HG02610 (cell line): ENCODE results near the gene ANGPTL4.
A peak's percentile ranks its signal among the peaks of the same experiment; 100 is the strongest.

ENCODE experiments used
- ATAC-seq: cut with Tn5 transposase; IDR thresholded peaks from one replicate; pipeline ENCODE4 v1.9.1; 2021; ENCODE audit warnings: mild to moderate bottlenecking, moderate library complexity; ENCODE audit not compliant: unreplicated experiment

The ANGPTL4 gene

GRCh38 chr19:8412783-8413628 lies 49.1 kb downstream of the ANGPTL4 start, which contains the start of gene MARCHF2:
Gene MARCHF2, plus strand, starts transcription at chr19:8413305. Its CDS starts 8,536 bp downstream, at chr19:8421841.
- peak; percentile 99 for ATAC-seq

- no peak for ATAC-seq
Measured at GRCh38 chr19:8413629-8413995, 49.7 kb downstream of the ANGPTL4 start.

- no peak for ATAC-seq
Measured at GRCh38 chr19:8416796-8417195, 52.8 kb downstream of the ANGPTL4 start.

DNA sequence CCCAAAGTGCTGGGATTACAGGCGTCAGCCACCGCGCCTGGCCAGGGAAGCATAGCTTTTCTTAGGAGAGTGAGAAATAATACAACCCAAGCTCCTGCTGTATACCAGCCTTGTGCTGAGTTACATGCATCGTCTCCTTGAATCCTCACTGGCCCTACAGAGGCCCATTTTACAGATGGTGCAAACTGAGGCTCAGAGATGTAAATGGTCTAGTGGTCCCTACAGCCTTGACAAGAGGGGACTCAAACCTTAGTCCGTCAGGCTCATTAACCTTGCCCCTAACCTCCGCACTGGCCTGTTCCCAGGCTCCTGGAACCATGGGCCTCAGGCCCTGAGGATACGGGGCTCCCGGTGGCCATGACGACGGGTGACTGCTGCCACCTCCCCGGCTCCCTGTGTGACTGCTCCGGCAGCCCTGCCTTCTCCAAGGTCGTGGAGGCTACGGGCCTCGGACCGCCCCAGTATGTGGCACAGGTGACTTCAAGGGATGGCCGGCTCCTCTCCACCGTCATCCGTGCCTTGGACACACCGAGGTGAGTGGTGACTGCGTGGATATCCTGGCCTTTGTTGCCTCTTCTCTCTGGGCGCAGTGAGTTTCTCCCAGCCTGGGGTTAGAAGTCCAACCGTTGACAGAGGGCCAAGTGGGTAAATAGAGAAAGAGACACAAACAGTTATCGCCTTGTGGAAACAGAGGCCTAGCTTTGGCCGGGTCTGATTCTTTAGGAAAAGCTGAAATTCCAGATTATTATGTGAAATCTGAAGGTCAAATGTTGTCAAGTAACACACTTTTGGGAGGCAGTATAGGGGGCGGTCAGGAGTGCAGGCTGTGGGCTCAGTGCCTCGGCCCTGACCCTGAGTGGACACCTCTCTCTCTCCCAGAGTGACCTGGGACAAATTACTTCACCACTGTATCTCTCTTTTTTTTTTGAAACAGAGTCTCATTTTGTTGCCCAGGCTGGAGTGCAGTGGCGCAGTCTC lies 57.8 kb downstream of the ANGPTL4 start:
- ATAC-seq, result no peak

- no peak for ATAC-seq
Measured at GRCh38 chr19:8423817-8424223, 59.9 kb downstream of the ANGPTL4 start.
